ENCODE data around the gene UBE2E3. TPM values are rescaled to one million over a fixed set of nuclear protein-coding genes. Genes with fewer than 3 reads are reported as not detected.

Gene UBE2E3
- total and polyA plus RNA-seq, 2 of the 4 experiments (the other 2 are of a cell fraction): 106 to 114 TPM

DNA sequence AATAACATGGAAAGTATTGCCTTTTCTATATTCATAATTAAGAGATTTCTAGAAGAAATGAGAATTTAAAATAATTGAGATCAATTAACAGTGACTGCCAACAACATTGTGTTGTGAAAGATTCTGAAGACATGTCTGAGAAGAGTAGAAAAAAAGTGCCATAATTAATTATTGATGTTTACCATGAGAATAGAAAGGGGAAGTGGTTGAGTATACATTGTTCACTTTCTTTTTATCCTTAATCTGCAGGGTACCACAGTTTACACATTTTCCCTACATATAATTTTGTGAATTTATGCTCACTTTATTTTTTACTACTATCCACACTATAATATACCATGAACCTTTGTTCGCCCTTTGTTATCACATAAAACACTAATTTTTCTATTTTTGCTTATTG lies 47.1 kb upstream of the UBE2E3 start:
- H2BK15ac ChIP-seq (ENCODE audit: low read depth, low read length): no peak overlapping the region
- no peaks in the 10 kb centered on the region for H3K4me1 ChIP-seq (ENCODE audit: control insufficient read depth, insufficient read depth, low read length)
- ChIA-PET POLR2A (ENCODE audit: unreplicated experiment) (no interaction called here), CTCF (no interaction called here)
- H2AK9ac ChIP-seq (replicated peaks; ENCODE audit: low read depth, low read length, poor library complexity): no peak overlapping the region
- no peak overlapping the region for H2BK5ac ChIP-seq (ENCODE audit: low read depth, low read length, poor library complexity, severe bottlenecking)
- no peak overlapping the region for H4K8ac ChIP-seq (ENCODE audit: low read depth in 2 of 2, low read length in 2 of 2)
- no peaks in the 10 kb centered on the region for H3K9me1 ChIP-seq (ENCODE audit: insufficient read depth, low read length)
- no TSS peak for BruUV-seq (replicated peaks)
- H4K5ac ChIP-seq (ENCODE audit: low read depth, low read length): no peak overlapping the region
- no peak for DNase-seq
- intact Hi-C loops (cut with micrococcal nuclease): no loop called here
- H2AK5ac ChIP-seq (ENCODE audit: low read depth, low read length): no peak overlapping the region
- no peaks in the 10 kb centered on the region for H3K27me3 ChIP-seq (ENCODE audit: control insufficient read depth, insufficient read depth, low read length)
- H3K79me1 ChIP-seq (ENCODE audit: low read depth in 1 of 2, low read length in 2 of 2): no peaks in the 10 kb centered on the region
- no peak for TF ChIP-seq MAFK (IDR thresholded peaks at IDR 0.05; ENCODE audit: low read depth, low read length)
- TF ChIP-seq FOS (IDR thresholded peaks at IDR 0.05; ENCODE audit: low read depth, low read length): no peak
- no peak for TF ChIP-seq RFX5 (IDR thresholded peaks at IDR 0.05; ENCODE audit: low read depth, low read length)
- no peak for TF ChIP-seq POLR2A (IDR thresholded peaks at IDR 0.05; ENCODE audit: low read depth, low read length)
- no peak for TF ChIP-seq MXI1 (IDR thresholded peaks at IDR 0.05; ENCODE audit: borderline replicate concordance, low read depth, low read length)
- TF ChIP-seq, protein P1, sequence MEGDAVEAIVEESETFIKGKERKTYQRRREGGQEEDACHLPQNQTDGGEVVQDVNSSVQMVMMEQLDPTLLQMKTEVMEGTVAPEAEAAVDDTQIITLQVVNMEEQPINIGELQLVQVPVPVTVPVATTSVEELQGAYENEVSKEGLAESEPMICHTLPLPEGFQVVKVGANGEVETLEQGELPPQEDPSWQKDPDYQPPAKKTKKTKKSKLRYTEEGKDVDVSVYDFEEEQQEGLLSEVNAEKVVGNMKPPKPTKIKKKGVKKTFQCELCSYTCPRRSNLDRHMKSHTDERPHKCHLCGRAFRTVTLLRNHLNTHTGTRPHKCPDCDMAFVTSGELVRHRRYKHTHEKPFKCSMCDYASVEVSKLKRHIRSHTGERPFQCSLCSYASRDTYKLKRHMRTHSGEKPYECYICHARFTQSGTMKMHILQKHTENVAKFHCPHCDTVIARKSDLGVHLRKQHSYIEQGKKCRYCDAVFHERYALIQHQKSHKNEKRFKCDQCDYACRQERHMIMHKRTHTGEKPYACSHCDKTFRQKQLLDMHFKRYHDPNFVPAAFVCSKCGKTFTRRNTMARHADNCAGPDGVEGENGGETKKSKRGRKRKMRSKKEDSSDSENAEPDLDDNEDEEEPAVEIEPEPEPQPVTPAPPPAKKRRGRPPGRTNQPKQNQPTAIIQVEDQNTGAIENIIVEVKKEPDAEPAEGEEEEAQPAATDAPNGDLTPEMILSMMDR (conservative IDR thresholded peaks at IDR 0.05; ENCODE audit: low read depth, low read length): no peak
- no peak for TF ChIP-seq ELK1 (IDR thresholded peaks at IDR 0.05; ENCODE audit: borderline replicate concordance, low read depth, low read length)
- no peak for TF ChIP-seq CEBPB (IDR thresholded peaks at IDR 0.05; ENCODE audit: low read depth, low read length)
- no peak for TF ChIP-seq CHD1 (IDR thresholded peaks at IDR 0.05; ENCODE audit: low read depth, low read length)
- TF ChIP-seq RAD21 (IDR thresholded peaks at IDR 0.05; ENCODE audit: low read length): no peak
- TF ChIP-seq, protein P2, sequence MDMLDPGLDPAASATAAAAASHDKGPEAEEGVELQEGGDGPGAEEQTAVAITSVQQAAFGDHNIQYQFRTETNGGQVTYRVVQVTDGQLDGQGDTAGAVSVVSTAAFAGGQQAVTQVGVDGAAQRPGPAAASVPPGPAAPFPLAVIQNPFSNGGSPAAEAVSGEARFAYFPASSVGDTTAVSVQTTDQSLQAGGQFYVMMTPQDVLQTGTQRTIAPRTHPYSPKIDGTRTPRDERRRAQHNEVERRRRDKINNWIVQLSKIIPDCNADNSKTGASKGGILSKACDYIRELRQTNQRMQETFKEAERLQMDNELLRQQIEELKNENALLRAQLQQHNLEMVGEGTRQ (IDR thresholded peaks at IDR 0.05; ENCODE audit: low read depth, low read length): no peak
- no peak for TF ChIP-seq BHLHE40 (IDR thresholded peaks at IDR 0.05; ENCODE audit: low read depth, low read length)
- TF ChIP-seq SMC3 (IDR thresholded peaks at IDR 0.05; ENCODE audit: low read depth, low read length): no peak
- TF ChIP-seq NFE2L2 (IDR thresholded peaks at IDR 0.05; ENCODE audit: low read depth, low read length): no peak
- TF ChIP-seq RCOR1 (IDR thresholded peaks at IDR 0.05; ENCODE audit: insufficient replicate concordance, low read length): no peak
- TF ChIP-seq MAZ (IDR thresholded peaks at IDR 0.05; ENCODE audit: borderline replicate concordance, low read depth, low read length): no peak
- ATAC-seq (ENCODE audit: low read depth): no peak
- no peaks in the 10 kb centered on the region for H3K9me3 ChIP-seq (ENCODE audit: control insufficient read depth, insufficient read depth, low read length)
- no peak overlapping the region for H3K9ac ChIP-seq (ENCODE audit: low read depth, low read length)
- no peak overlapping the region for H3K14ac ChIP-seq (replicated peaks; ENCODE audit: low read depth, low read length)
- H3K18ac ChIP-seq (ENCODE audit: low read depth, low read length): no peak overlapping the region
- 100% methylated on average over 1 of the region's 1 CpG for WGBS, 2 experiments (ENCODE audit: extremely low coverage in 2 of 2, insufficient read length in 1 of 2)
- H3K4ac ChIP-seq (ENCODE audit: low read depth, low read length): no peak overlapping the region
- dilution Hi-C loops (cut with HindIII; ENCODE audit: low sequenced_read_pairs, unreplicated experiment): no loop called here
- H2BK120ac ChIP-seq (ENCODE audit: low read depth, low read length): no peak overlapping the region
- no peak overlapping the region for H2AFZ ChIP-seq (replicated peaks; ENCODE audit: low read length, poor library complexity)
- H2BK20ac ChIP-seq (ENCODE audit: low read depth, low read length): no peak overlapping the region
- H3K4me2 ChIP-seq (ENCODE audit: low read depth, low read length): no peak overlapping the region
- H3K27ac ChIP-seq (ENCODE audit: insufficient read depth, low read length): no peak overlapping the region
- H3K36me3 ChIP-seq (ENCODE audit: control insufficient read depth, insufficient read depth, low read length): no peaks in the 10 kb centered on the region
- H4K20me1 ChIP-seq (ENCODE audit: insufficient read depth, low read length): no peaks in the 10 kb centered on the region
- no peak overlapping the region for H4K91ac ChIP-seq (ENCODE audit: insufficient read depth, low read depth, low read length)
- in situ Hi-C loops (cut with MboI; ENCODE audit: low sequenced_read_pairs): no loop called here
- H3K23ac ChIP-seq (ENCODE audit: low read depth, low read length): no peak overlapping the region
- no peak overlapping the region for H3K4me3 ChIP-seq (ENCODE audit: insufficient read depth, low read depth, low read length)
- H3K56ac ChIP-seq (ENCODE audit: extremely low read depth, insufficient read depth, low read length): no peak overlapping the region
